ENCODE data around the gene EMP2.

Gene EMP2

GRCh38 chr16:10594312-10594950, 14.0 kb upstream of the EMP2 start:
- TF ChIP-seq TAF1 (IDR thresholded peaks at IDR 0.05; ENCODE audit: borderline replicate concordance, insufficient read depth, low read length) (no peak), FOXP2 (optimal IDR thresholded peaks at IDR 0.05; ENCODE audit: borderline replicate concordance, extremely low read depth, extremely low read length, insufficient read depth) (no peak), POLR2AphosphoS5 (IDR thresholded peaks at IDR 0.05; ENCODE audit: low read depth, low read length) (no peak), SIN3A (IDR thresholded peaks at IDR 0.05; ENCODE audit: borderline replicate concordance, insufficient read depth, low read length) (no peak), REST (IDR thresholded peaks at IDR 0.05; ENCODE audit: insufficient read depth in 1 of 2, low read depth in 2 of 2, low read length in 2 of 2) (no peak)

GRCh38 chr16:10592611-10593010, 12.2 kb upstream of the EMP2 start:
- TF ChIP-seq POLR2AphosphoS5 (IDR thresholded peaks at IDR 0.05; ENCODE audit: low read depth, low read length) (no peak), SIN3A (IDR thresholded peaks at IDR 0.05; ENCODE audit: borderline replicate concordance, insufficient read depth, low read length) (no peak), REST (IDR thresholded peaks at IDR 0.05; ENCODE audit: insufficient read depth in 1 of 2, low read depth in 2 of 2, low read length in 2 of 2) (no peak), TAF1 (IDR thresholded peaks at IDR 0.05; ENCODE audit: borderline replicate concordance, insufficient read depth, low read length) (no peak), FOXP2 (optimal IDR thresholded peaks at IDR 0.05; ENCODE audit: borderline replicate concordance, extremely low read depth, extremely low read length, insufficient read depth) (no peak)

GRCh38 chr16:10590342-10590741, 9.9 kb upstream of the EMP2 start:
- TF ChIP-seq TAF1 (IDR thresholded peaks at IDR 0.05; ENCODE audit: borderline replicate concordance, insufficient read depth, low read length) (no peak), FOXP2 (optimal IDR thresholded peaks at IDR 0.05; ENCODE audit: borderline replicate concordance, extremely low read depth, extremely low read length, insufficient read depth) (no peak), POLR2AphosphoS5 (IDR thresholded peaks at IDR 0.05; ENCODE audit: low read depth, low read length) (no peak), REST (IDR thresholded peaks at IDR 0.05; ENCODE audit: insufficient read depth in 1 of 2, low read depth in 2 of 2, low read length in 2 of 2) (no peak), SIN3A (IDR thresholded peaks at IDR 0.05; ENCODE audit: borderline replicate concordance, insufficient read depth, low read length) (no peak)

- TF ChIP-seq REST (IDR thresholded peaks at IDR 0.05; ENCODE audit: insufficient read depth in 1 of 2, low read depth in 2 of 2, low read length in 2 of 2) (no peak), POLR2AphosphoS5 (IDR thresholded peaks at IDR 0.05; ENCODE audit: low read depth, low read length) (no peak)
Observed at GRCh38 chr16:10589109-10589508, 8.7 kb upstream of the EMP2 start.

- no peak for TF ChIP-seq REST (IDR thresholded peaks at IDR 0.05; ENCODE audit: insufficient read depth in 1 of 2, low read depth in 2 of 2, low read length in 2 of 2)
- TF ChIP-seq SIN3A (IDR thresholded peaks at IDR 0.05; ENCODE audit: borderline replicate concordance, insufficient read depth, low read length) = no peak
- TF ChIP-seq FOXP2 (optimal IDR thresholded peaks at IDR 0.05; ENCODE audit: borderline replicate concordance, extremely low read depth, extremely low read length, insufficient read depth) = no peak
- TF ChIP-seq POLR2AphosphoS5 (IDR thresholded peaks at IDR 0.05; ENCODE audit: low read depth, low read length) = no peak
Observed at GRCh38 chr16:10587622-10588021, 7.2 kb upstream of the EMP2 start.

Data from PFSK-1 (cell line).